NCI-H82 (cell line): Measurements from ENCODE around the gene WDR75.
"Not testable (repeated sequence)": the region's sequence is repeated elsewhere in the genome, so short reads cannot be mapped to it uniquely, and the experiment has no call there.

Experiments
- DNase-seq: peaks from one replicate; lab custom pipeline; 2025; lab: John Stamatoyannopoulos, UW

WDR75 gene

DNA sequence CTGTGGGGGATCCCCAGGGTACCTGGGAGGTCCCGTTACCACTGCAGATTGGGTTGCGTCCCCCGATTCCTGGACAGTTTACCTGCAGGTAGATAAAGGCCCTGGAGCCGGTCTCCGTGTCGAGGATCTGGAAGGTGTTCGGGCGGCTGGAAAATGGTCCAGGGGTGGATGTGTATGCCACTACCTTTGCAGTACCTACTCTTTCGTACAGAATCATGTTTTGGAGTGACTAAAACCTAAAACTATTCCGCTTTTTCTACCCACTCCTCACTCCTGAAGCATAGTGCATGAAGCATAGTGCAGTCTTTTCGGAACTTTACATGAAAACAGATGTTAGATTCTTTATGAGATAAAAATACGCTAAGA is 418 bp downstream of the WDR75 start:
- no peak for DNase-seq

DNA sequence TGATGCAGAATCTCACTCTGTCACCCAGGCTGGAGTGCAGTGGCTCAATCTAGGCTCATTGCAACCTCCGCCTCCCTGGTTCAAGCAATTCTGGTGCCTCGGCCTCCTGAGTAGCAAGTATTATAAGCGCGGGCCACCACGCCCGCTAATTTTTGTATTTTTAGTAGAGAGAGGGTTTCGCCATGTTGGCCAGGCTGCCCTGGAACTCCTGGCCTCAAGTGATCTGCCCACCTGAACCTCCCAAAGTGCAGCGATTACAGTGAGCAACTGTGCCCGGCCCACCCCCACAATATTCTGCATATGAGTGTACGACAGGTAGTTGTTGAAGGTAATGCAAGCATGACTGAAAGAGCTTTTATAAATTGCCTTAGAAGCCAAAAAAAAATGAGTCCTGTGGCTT is 1.2 kb downstream of the WDR75 start:
- no peak for DNase-seq

DNA sequence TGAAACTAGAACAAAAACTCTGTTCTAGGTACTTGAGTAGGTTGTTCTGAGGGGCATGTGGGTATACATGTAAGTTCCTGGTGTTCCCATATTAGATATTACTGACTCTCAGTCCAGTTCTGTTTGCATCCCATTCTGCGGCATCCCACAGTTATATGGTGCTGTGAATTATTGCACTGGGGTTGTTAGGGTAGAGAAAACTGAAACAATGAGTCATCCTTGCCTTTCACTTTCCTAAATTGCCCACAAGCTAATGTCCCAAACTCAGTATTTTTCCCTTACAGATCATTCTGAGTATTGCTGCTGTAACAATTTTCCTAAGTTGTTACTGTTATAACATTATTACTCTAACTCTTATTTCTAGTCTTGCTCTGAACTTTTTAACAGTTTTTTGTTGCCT is 3.0 kb downstream of the WDR75 start:
- no peak for DNase-seq

DNA sequence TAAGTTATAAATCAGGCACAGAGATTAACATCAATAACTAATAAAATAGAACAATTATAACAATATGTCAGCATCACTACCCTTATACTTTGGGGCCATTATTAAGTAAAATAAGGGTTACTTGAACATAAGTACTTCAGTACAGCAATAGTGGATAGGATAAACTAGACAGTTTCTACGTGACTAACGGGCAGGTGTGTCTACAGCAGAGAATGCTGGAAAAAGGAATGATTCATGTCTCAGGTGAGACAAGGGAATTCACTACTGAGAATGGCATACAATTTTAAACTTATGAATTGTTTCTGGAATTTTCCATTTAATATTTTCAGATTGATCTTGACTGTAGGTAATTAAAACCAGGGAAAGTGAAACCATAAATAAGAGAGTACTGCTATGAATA is 5.5 kb downstream of the WDR75 start:
- no peak for DNase-seq

DNA sequence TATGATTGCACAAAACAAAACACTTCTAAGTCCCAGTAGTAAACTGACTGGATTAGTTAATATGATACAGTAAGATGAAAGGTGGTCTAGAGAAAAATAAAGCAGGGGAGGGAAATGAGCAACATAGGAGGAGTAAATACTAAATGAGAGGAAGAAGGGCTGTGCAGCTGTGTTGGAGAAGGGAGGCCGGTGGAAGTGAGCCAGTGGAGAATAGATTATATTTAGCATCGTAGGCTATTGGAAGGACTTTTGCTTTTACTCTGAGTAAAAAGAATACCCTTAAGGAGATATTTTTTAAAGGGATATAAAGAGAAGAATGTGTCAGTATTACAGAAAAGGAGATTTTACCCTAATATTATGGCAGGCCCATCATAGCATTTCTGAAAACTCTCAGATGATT is 12.7 kb downstream of the WDR75 start:
- no peak for DNase-seq

DNA sequence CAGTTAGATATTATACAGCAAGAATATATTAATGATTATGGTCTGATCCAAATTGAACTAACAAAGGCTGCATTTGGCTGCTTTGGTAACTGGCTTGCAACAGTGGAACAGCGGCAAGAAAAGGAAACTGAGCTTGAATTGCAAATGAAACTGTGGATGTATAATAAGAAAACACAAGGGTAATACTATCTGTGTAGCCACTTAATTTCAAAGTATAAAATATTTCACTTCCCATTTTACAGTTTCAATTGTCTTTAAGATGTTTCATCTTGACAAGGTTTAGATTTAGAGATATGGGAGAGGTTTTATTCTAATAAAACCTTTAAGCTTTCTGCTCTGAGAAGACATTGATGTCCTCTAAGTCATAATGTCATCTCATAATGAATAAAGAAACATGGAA is 23.8 kb downstream of the WDR75 start:
- no peak for DNase-seq

DNA sequence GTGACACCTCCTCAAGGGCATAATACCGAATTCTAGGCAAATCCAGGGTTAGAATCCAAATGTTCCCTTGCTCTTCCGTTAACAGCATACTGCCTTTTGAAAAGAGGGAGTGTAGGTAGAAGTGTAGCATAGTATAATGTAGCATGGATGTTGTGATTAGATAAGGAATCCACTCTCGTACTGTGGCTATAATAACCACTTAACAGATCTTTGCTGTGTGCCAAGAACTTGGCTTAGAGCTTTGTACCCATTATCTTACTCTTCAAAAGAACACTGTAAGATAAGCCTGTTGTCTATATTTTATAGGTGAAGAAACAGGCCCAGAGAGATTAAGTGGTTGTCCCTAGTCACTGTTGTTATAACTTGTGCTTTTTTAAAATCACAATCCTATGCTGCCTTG is 24.2 kb downstream of the WDR75 start:
- DNase-seq: no peak

DNA sequence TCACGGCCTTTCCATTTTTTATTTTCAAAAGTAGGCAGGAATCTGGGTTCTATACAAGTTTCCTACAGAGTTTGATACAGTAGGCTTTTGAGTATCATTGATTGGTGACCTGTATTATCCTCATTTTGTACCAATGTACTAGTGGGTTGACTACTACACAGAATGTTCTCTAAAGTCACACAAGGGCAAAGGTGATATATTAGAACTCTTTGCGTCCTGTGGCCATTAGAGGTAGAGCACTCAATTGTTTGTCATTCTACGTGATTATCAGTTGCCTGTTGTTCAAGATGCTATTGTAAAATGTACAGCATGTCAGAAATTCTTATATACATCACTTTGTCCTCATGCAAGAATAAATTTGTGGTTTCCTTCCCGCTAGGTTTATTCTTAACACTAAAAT is 24.8 kb downstream of the WDR75 start:
- peak; percentile 11 for DNase-seq

DNA sequence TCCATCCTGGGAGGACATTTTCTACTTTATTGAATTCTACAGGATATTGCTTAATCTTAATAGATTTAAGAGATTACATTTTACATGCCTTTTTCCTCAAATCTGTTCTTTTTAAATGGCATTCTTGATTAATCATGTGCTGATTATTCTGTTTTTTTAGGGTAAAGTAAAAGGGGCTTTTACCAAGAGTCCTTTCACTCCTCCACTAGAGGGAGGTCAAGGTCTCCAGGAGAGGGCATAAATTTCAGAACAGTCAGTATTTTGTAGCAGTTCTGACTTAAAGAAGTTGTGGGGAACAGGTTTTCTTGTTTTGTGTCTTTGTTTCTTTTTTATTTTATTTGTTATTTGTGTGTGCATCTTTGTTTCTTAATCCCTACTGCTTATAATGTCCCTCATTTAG is 25.4 kb downstream of the WDR75 start:
- peak; percentile 59 for DNase-seq

DNA sequence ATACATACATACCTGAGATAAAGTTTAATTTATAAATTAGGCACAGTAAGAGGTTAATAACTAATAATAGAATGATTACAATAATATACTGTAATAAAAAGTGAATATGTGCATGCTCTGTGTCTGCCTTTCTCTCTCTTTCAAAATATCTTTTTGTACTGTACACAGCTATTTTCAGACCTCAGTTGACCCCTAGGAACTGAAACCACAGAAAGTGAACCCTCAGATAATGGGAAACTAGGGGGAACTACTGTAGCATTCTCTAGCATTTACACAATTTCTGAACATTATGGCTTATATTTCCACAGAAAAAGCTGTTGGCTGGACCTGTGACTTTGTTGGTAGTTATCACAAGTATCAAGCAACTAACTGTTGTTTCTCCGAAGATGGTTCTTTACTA is 25.9 kb downstream of the WDR75 start:
- no peak for DNase-seq

DNA sequence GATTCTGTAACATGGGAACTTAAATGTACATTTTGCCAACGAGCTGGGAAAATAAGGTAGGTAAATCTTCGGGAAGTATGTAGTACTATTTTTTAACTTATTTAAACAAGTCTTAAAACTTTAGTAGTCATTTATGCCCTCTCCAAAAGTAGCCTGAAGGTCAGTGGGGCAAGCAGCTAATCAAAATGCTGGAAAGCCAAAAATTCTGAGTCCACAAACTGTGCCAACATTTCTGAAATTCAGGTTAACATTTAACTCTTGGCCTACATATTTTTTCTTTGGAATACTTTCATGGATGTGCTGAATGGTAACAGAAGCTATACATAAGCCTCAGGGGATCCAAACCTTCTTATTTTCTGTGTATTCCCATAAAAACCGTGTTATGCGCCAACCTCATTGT is 26.3 kb downstream of the WDR75 start:
- DNase-seq: no peak

DNA sequence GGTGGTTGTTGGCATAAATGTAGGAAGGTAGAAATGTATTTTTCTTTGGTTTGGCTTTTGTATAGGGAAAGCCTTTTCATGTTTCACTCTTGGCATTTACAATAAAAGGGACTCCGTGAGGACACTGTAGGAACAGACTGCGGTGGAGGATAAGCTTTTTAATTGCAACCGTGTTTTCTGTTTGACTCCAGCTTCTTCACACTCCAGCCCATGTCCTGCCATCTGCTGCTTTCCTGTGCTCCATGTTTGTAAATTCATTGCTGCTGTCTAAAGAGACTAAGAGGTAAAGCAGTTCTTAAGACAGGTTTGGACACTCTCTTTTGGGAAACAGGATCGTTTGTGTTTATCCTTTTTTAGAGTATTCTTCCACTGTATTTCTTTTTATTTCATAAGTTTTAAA is 33.3 kb downstream of the WDR75 start:
- DNase-seq: peak; percentile 95

DNA sequence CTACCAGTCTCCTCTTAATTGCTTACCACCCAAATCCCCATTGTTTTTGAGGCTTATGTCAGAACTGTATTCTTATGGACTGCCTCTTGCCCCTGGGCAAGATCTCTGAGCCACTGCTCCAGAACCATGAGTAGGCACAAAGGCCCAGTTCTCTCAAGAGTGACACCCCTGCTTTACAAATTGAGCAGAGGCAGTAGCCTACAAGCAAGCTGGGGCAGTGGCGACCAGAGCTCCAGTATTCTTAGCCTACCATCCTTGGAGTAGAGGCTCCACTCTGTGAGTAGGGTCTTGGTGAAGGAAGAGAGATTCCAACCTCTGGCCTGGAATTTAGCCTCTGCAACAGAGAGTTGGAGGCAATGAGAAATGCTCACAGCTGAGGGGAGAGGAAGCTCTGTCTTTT is 36.5 kb downstream of the WDR75 start:
- DNase-seq: peak; percentile 13

DNA sequence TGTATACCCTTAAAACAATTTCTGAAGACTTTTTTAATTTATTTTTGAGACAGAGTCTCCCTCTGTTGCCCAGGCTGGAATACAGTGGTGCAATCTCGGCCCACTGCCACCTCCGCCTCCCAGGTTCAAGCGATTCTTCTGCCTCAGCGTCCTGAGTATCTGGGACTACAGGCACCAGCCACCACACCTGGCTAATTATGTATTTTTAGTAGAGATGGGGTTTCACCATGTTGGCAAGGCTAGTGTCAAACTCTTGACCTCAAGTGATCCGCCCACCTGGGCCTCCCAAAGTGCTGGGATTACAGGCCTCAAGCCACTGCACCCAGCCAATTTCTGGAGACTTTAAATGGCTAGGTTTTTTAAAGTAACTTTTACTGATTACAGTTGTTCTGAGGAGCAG is 37.0 kb downstream of the WDR75 start:
- DNase-seq: not testable (repeated sequence)

DNA sequence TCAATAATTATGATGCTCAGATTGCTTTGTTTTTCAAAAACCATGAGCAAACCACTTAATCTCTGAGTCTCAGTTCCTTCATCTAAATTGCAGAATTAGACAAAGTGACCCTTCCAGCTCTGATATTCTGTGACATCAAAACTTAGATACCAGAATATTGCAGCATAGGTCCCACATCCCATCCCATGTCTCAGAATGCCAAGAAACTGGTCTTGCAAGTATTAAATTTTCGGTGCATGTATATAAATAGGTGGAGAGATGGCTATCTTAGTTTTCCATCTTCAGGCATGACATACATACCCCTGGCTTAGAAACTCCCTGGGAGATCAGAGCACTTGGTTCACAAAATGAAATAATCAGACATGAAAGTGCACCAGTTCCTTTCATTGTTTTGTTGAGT is 39.8 kb downstream of the WDR75 start:
- no peak for DNase-seq

DNA sequence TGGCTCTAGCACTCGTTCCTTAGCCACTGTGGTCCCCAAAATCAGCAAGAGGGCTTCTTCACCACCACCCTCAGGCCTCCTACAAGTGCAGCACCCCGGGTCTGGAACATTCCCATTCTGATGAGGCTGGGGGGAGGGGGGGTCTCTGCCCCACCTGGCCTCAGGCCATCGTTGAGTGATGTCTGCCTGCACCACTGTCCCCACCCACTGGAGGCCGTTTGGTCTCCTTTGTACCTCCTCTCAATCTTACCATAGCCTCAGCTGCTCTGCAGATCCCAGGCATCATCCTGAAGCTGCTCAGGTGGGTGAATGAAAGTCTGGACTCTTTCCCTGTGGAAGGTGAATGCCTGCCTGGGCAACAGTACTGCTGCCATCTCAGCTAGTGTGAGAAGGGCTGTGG is 42.3 kb downstream of the WDR75 start:
- DNase-seq: no peak

DNA sequence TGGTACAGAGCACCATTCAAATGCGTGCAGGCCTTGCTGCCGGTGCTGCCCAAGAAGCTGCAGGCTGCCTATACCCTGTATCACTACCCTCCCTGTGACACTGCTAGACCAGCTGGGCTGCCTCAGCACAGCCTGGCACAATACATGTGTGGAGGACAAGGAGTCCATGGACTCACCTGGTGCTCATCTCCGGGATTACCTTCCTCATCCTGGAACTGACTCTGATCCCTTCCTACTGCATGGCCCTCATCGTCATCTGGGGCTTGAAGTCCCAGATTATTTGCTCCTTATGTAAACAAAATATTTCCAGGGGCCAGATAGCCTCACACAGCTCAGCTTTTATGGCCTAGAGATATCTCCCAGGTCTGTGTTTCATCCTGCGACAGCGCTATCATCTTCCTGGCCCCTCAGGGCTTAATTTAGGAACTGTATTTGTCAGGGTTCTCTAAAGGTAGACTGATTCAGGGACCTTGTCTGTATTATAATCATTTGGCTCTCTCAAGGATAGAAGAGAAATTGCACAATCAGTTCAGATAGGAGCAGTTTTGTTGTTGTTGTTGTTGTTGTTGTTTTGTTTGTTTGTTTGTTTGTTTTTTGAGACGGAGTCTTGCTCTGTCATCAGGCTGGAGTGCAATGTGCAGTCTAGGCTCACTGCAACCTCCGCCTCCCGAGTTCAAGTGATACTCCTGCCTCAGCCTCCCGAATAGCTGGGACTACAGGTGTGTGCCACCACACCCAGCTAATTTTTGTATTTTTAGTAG is 42.9 kb downstream of the WDR75 start:
- DNase-seq: no peak

DNA sequence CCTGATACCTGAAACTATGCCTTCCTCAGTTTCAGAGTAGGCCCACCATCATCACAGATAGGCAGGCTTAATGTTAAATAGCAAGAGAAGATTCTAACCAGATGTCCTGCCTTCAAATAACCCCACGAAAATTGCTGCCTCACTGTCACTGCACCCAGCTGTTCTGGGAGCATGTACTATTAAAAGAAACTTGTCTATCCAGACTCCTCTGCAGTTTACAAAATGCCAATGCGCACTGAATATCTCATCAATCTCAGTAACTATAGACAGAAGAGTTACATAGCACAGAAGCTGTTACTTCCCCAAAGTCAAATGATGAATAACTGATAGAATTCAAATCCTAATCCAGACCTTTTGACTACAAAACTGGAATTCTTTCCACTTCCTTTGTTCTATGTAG is 43.9 kb downstream of the WDR75 start:
- peak; percentile 17 for DNase-seq

DNA sequence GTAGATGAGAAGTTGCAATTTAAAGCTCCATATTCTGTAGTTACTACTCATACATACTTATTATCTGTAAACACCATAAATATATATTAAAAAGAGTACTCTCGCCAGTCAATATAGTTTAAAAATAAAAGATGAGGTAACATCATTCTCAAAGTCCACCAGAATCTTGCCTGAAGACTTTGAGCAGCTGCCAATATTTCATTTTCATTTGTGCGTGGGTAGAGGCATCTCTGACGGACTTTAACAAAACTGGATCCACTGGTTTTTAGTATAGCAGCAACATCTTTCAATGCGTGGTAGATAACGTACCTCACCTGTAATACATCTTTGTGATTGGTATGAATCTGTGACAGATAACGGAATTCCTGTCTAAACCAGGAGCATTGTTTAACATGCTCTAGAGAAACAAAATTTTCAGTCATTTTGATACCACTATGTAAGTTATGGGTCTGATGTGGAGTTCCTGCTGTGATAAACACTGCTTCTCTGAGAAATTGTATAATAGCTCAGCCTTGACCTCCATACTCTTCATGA is 45.0 kb downstream of the WDR75 start:
- DNase-seq: no peak

DNA sequence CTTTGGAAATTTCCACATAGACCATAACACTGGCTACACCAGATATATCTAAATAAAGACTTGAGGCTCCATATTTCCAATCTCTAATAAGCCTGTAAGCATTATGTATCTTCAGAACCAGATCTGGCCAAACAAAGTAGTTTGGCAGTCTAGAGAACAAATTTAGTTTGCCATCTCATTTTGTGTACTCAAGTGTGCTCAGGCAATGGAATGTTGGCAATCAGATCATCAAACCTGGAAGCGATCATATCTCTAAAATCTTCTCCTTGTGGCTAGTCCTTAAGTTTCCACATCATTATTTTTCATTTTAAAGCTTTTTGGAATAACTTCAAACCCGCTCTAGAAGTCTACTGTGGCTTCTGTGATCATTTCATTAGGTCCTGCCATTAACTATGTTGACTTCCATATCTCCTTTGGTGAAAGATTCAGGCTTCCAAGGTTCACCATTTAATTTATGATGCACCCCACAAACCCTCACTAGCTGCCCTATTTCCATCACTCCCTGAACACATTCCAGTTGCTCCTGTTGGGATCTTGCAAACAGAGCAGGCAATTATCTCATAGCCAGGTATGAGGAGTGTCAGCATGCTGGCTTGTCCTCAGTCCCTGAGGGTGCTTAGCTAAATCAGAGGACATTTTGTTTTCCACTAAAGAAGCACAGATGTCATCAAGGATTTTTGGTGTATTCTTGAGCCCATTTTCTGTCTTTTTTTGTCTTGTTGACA is 46.2 kb downstream of the WDR75 start:
- DNase-seq: no peak

DNA sequence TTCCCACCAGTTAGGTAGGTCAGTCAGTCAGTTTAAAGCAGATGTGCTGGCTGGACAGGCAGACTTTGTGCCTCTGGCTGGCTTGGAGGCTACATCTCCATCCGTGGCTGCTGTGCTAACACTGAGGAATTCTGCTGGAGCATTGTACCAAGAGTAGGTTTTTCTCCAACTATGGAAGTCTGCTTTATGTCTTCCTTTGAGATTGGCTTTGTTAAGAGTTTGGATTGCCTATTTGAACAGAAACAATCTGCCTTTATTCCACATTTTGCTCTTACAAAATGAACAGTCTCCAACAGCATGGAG is 46.7 kb downstream of the WDR75 start:
- no peak for DNase-seq

DNA sequence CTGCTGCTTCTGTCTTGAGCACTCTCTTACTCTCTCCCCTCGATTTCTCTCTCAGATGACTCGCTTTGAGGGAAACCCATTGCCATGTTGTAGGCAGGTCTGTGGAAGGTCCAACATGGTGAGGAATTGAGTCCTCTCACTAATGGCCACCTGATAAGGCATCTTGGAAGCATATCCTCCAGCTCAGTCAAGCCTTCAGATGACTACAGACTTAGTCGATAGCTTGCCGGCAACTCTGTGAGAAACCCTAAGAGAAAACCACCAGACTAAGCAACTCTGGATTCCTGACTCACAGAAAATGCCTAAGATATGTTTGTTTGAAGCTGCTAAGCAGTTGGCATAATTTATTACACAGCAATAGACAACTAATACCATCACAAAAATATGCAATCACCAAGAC is 51.2 kb downstream of the WDR75 start:
- no peak for DNase-seq

DNA sequence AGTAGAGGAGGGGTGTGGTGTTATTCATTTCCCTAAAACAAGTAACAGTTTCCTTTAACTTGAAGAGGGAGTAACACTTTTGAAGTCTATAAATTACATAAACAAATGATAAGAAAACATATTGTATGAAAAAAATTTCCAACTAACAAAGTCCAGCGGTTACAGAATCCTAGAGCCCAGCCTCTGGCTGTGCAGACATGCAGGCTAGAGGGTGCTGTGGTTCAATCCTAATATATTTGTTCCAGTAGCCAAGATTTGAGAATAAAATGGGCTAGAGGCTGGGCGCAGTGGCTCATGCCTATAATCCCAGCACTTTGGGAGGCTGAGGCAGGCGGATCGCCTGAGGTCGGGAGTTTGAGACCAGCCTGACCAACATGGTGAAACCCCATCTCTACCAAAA is 56.9 kb downstream of the WDR75 start:
- no peak for DNase-seq

DNA sequence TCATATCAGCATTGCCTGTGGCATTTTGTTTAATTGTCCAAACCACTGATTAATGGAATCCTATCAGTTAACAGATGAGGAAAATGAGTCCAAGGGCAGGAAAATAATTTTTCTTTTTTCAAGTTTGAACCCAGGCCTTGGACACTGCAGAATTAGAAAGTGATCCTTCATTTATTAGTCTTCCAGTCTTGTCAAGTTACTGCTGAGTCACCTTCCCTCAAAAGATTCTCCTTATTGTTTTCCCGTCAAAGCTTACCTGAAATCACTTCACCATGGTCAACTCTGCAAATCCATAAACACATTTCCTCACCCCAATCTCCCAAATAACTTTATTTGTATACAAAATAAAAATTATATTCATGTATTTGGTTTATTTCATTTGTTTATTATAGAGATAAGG is 57.9 kb downstream of the WDR75 start:
- no peak for DNase-seq
